Karpas-422 (cell line): ENCODE results near the gene MYH4. TPM values are rescaled to one million over a fixed set of nuclear protein-coding genes. Genes with fewer than 3 reads are reported as not detected.

ENCODE experiments used
- DNase-seq: peaks from one replicate; pipeline ENCODE4 v3.0.0-alpha.2; 2015
- H2AFZ ChIP-seq: fragments of 200-600 bp; sonication (generic); 2 replicates; pipeline ENCODE4 v1.6.1; 2014; ENCODE audit warnings: antibody characterized with exemption, low read length, mixed read lengths
- H3K27ac ChIP-seq: fragments of 200-600 bp; sonication (generic); 2 replicates; pipeline ENCODE4 v1.5.1; 2014; ENCODE audit warnings: mild to moderate bottlenecking, low read length, moderate library complexity
- H3K27me3 ChIP-seq: fragments of 200-600 bp; sonication (generic); 2 replicates; pipeline ENCODE4 v1.6.1; 2014; ENCODE audit warnings: low read length, mixed read lengths
- H3K36me3 ChIP-seq: fragments of 200-600 bp; sonication (generic); 2 replicates; pipeline ENCODE4 v1.6.1; 2014; ENCODE audit warnings: low read length, mixed read lengths; ENCODE audit not compliant: insufficient read depth
- H3K4me1 ChIP-seq: fragments of 200-600 bp; sonication (generic); 2 replicates; pipeline ENCODE4 v1.6.1; 2014; ENCODE audit warnings: mild to moderate bottlenecking, low read length, mixed read lengths
- H3K4me2 ChIP-seq: fragments of 200-600 bp; sonication (generic); 2 replicates; pipeline ENCODE4 v1.6.1; 2014; ENCODE audit warnings: low read length, low read depth, mild to moderate bottlenecking; ENCODE audit not compliant: poor library complexity, severe bottlenecking
- H3K4me3 ChIP-seq: fragments of 200-600 bp; sonication (generic); 2 replicates; pipeline ENCODE4 v1.5.1; 2014; ENCODE audit warnings: mild to moderate bottlenecking, antibody characterized with exemption, low read length, mixed read lengths
- H3K79me2 ChIP-seq: fragments of 200-600 bp; sonication (generic); 2 replicates; pipeline ENCODE4 v1.6.1; 2014; ENCODE audit warnings: mild to moderate bottlenecking, low read length, mixed read lengths
- H3K9ac ChIP-seq: fragments of 200-600 bp; sonication (generic); 2 replicates; pipeline ENCODE4 v1.6.0; 2014; ENCODE audit warnings: low read length
- H3K9me2 ChIP-seq: fragments of 200-600 bp; sonication (generic), shearing (Covaris generic); replicated peaks from 2 replicates; pipeline ENCODE4 v1.6.0; 2014; ENCODE audit warnings: mild to moderate bottlenecking, low read length, moderate library complexity; ENCODE audit not compliant: insufficient read depth
- H3K9me3 ChIP-seq: fragments of 300-700, 200-600 bp; sonication (generic); 2 replicates; pipeline ENCODE4 v1.6.1; 2014; ENCODE audit warnings: low read length, mixed read lengths
- H4K20me1 ChIP-seq: fragments of 200-600 bp; sonication (generic); 2 replicates; pipeline ENCODE4 v1.6.1; 2014; ENCODE audit warnings: mild to moderate bottlenecking, antibody characterized with exemption, low read length, low read depth; ENCODE audit not compliant: insufficient read depth
- total RNA-seq: library from RNA; depleted of rRNA; stranded (reverse); fragments of >200 nt; shearing (Covaris generic); gene quantifications from 2 replicates; pipeline ENCODE4 v1.2.3, GENCODE V29; 2014; ENCODE audit warnings: low replicate concordance

Gene MYH4
- total RNA-seq, 1 experiment from 2014 or later: not detected

DNA sequence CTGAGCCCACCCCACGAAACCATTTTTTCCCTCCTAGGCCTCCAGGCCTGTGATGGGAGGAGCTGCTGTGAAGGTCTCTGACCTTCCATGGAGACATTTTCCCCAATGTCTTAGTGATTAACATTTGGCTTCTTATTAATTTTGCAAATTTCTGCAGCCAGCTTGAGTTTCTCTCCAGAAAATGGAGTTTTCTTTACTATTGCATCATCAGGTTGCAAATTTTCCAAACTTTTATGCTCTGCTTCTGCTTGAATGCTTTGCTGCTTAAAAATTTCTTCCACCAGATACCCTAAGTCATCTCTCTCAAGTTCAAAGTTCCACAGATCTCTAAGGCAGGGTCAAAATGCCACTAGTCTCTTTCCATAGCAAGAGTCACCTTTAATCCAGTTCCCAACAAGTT is 12.9 kb upstream of the MYH4 start:
- H3K27ac ChIP-seq: no peak overlapping the region
- H4K20me1 ChIP-seq: no peaks in the 10 kb centered on the region
- H3K4me1 ChIP-seq: no peaks in the 10 kb centered on the region
- no peaks in the 10 kb centered on the region for H3K9me2 ChIP-seq
- H3K4me3 ChIP-seq: no peak overlapping the region
- peaks cover 11% of the 10 kb centered on the region for H3K9me3 ChIP-seq
- no peak overlapping the region for H3K9ac ChIP-seq
- no peak overlapping the region for H2AFZ ChIP-seq
- no peak overlapping the region for H3K4me2 ChIP-seq
- no peaks in the 10 kb centered on the region for H3K79me2 ChIP-seq
- no peaks in the 10 kb centered on the region for H3K36me3 ChIP-seq
- 0 out of 2 replicates have a peak, but pooled peaks cover 3% of the 10 kb centered on the region for H3K27me3 ChIP-seq
- DNase-seq: no peak

DNA sequence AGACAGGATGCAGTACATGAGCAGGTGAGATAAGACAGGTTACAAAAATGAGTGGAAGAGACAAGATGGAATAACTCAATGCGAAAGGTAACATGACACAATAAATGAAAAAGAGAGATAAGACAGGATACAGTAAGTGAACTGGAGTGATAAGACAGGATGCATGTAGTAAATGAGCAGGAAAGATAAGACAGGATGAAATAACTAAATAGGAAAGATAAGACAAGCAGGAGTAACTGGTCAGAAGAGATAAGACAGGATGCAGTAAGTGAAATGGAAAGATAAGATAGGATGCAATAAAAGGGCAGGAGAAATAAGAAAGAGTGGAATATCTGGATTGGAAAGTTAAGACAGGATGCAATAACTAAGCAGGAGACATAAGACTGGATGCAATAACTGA is 8.3 kb upstream of the MYH4 start:
- no peaks in the 10 kb centered on the region for H3K36me3 ChIP-seq
- H3K9ac ChIP-seq: no peak overlapping the region
- H3K27ac ChIP-seq: no peak overlapping the region
- no peaks in the 10 kb centered on the region for H3K9me3 ChIP-seq
- H3K4me2 ChIP-seq: no peak overlapping the region
- H3K27me3 ChIP-seq: 0 out of 2 replicates have a peak, but pooled peaks cover 3% of the 10 kb centered on the region
- H3K4me1 ChIP-seq: no peaks in the 10 kb centered on the region
- no peaks in the 10 kb centered on the region for H3K9me2 ChIP-seq
- no peak overlapping the region for H3K4me3 ChIP-seq
- H4K20me1 ChIP-seq: no peaks in the 10 kb centered on the region
- H3K79me2 ChIP-seq: no peaks in the 10 kb centered on the region
- DNase-seq: no peak
- H2AFZ ChIP-seq: no peak overlapping the region

DNA sequence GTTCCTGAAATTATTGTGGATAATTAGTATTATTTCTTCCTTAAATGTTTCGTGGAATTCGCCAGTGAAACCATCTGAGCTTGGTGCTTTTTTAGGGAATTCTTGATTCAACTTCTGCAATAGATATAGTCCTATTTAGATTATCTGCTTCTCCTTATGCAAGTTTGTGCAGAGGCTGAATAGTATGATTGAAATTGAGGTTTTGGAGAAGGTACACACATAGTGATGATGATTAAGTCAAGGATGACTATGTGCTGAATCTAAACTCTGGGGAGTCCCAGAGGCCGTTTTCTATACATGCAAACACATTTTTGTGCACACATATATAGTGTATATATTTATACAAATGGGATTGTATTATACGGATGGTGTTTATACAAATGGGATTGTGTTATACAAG is 5.2 kb upstream of the MYH4 start:
- H3K79me2 ChIP-seq: no peaks in the 10 kb centered on the region

DNA sequence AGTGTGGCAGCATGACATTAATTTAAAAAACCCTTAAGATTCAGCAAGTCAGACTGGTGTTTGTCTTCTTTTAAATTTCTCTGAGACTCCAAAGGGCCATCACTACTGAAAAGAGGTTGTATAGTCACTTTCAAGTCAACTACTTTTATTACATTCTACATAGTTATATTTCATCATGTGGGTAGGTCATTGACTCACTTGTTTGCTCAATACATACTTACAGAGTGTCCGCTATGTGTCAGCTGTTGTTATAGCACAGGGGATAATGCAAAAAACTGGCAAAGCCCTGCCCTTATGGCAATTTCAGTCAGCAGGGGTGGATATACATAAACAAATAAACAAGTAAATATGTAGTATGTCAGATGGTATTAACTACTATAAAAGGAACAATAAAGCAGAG is 2.5 kb upstream of the MYH4 start:
- Histone ChIP-seq H3K27ac (no peak overlapping the region), H3K36me3 (no peaks in the 10 kb centered on the region), H2AFZ (no peak overlapping the region), H3K4me2 (no peak overlapping the region), H3K4me3 (no peak overlapping the region), H3K27me3 (no peaks in the 10 kb centered on the region), H3K4me1 (no peaks in the 10 kb centered on the region), H3K79me2 (no peaks in the 10 kb centered on the region), H3K9me3 (no peaks in the 10 kb centered on the region), H3K9me2 (no peaks in the 10 kb centered on the region), H4K20me1 (no peaks in the 10 kb centered on the region; the same call in 1 of the 2 replicates), H3K9ac (no peak overlapping the region)
- DNase-seq: no peak

More for the DNA sequence above, 5.2 kb upstream of the MYH4 start:
- DNase-seq: no peak
- Histone ChIP-seq H3K9ac (no peak overlapping the region), H3K27ac (no peak overlapping the region), H3K9me2 (no peaks in the 10 kb centered on the region), H4K20me1 (no peaks in the 10 kb centered on the region; the same call in 1 of the 2 replicates), H3K4me2 (no peak overlapping the region), H2AFZ (no peak overlapping the region), H3K36me3 (no peaks in the 10 kb centered on the region), H3K4me1 (no peaks in the 10 kb centered on the region), H3K27me3 (0 out of 2 replicates have a peak, but pooled peaks cover 3% of the 10 kb centered on the region), H3K4me3 (no peak overlapping the region), H3K9me3 (no peaks in the 10 kb centered on the region)

DNA sequence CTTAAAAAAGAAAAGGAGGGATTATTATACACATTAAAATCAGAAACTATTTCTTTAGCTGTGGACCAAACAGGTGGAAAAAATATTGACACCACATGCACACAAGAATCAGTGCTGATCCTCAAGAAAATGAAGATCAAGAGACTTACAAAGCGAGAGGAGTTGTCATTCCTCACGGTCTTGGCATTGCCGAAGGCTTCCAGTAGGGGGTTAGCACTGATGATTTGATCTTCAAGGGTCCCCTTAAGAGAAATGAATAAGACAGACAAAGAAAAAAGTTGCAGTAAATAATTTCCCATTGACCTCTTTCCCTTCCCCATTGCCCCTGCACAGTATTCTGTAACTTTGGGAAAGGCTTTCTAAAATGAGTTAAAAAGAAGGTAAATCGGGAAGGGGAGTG is 6.0 kb downstream of the MYH4 start:
- no peak overlapping the region for H3K9ac ChIP-seq
- H3K36me3 ChIP-seq: no peaks in the 10 kb centered on the region
- H3K9me3 ChIP-seq: no peaks in the 10 kb centered on the region
- no peaks in the 10 kb centered on the region for H4K20me1 ChIP-seq
- DNase-seq: no peak
- H3K4me1 ChIP-seq: no peaks in the 10 kb centered on the region
- H2AFZ ChIP-seq: no peak overlapping the region
- no peaks in the 10 kb centered on the region for H3K9me2 ChIP-seq
- H3K4me3 ChIP-seq: no peak overlapping the region
- no peaks in the 10 kb centered on the region for H3K79me2 ChIP-seq
- no peak overlapping the region for H3K27ac ChIP-seq
- H3K27me3 ChIP-seq: no peaks in the 10 kb centered on the region
- no peak overlapping the region for H3K4me2 ChIP-seq

DNA sequence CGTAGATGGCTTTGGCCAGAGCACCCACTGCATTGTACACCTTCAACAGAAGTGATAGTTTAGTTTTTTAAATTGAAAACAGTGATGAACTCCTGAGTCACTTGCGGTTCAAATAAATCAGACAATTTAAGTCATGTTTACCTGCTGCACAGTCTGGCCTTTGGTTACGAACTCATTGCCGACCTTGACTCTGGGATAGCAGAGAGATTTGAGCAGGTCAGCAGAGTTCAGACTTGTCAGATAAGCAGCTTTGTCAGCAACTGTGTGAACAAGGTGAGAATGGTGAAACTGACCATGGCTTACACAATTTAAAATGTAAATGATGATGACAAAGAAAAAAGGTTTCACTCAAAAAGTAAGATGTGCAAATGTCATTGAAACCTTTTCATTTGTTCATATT is 9.3 kb downstream of the MYH4 start:
- Histone ChIP-seq H2AFZ (no peak overlapping the region), H3K4me3 (no peak overlapping the region), H3K36me3 (no peaks in the 10 kb centered on the region), H3K27me3 (no peaks in the 10 kb centered on the region), H3K27ac (no peak overlapping the region), H3K9me3 (no peaks in the 10 kb centered on the region), H3K9me2 (no peaks in the 10 kb centered on the region), H4K20me1 (no peaks in the 10 kb centered on the region), H3K4me2 (no peak overlapping the region), H3K79me2 (no peaks in the 10 kb centered on the region), H3K4me1 (no peaks in the 10 kb centered on the region), H3K9ac (no peak overlapping the region)
- no peak for DNase-seq

DNA sequence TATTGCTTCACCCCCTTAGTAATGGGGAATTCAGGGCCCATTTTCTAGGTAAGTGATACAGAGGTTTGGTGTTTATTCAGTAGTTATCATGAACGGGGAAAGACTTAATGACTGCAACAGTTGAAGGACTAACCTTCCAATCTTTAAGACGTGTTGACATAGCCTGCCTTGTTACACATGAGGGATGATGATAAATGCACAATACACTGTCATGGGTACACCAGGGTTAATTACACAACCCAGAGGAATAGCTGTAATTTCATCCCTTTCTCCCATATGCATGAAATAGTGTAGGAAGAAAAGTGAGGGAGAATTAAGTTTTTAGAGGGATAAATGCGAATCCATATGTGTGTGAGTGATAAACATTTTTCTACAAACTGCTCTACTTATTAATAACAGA is 10.7 kb downstream of the MYH4 start:
- Histone ChIP-seq H2AFZ (no peak overlapping the region), H3K4me2 (no peak overlapping the region), H3K9me3 (no peaks in the 10 kb centered on the region), H3K27ac (no peak overlapping the region), H3K36me3 (no peaks in the 10 kb centered on the region), H3K4me3 (no peak overlapping the region), H3K9ac (no peak overlapping the region), H4K20me1 (no peaks in the 10 kb centered on the region), H3K79me2 (no peaks in the 10 kb centered on the region), H3K4me1 (no peaks in the 10 kb centered on the region), H3K27me3 (no peaks in the 10 kb centered on the region), H3K9me2 (no peaks in the 10 kb centered on the region)
- no peak for DNase-seq

DNA sequence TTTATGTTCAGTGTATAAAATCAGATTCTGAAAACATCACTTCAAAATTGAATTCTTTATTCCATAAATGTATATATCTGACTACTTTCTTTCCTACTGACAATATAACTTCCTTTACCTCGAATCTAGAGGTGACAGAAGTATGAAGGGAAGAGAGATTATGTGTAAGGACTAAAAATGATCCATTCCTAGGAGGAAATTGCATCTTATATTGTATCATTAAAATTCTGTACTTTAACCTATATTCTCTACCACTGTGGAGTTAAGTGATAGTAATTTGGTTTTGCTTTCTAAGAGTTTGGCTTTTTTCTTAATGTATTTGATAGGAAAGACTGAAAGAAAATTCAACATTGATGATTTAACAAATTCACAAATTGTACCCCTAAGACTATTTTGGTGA is 11.4 kb downstream of the MYH4 start:
- Histone ChIP-seq H2AFZ (no peak overlapping the region), H3K9me3 (no peaks in the 10 kb centered on the region), H4K20me1 (no peaks in the 10 kb centered on the region), H3K4me1 (no peaks in the 10 kb centered on the region), H3K4me3 (no peak overlapping the region), H3K9me2 (no peaks in the 10 kb centered on the region), H3K9ac (no peak overlapping the region), H3K27ac (no peak overlapping the region), H3K27me3 (no peaks in the 10 kb centered on the region), H3K79me2 (no peaks in the 10 kb centered on the region), H3K4me2 (no peak overlapping the region), H3K36me3 (no peaks in the 10 kb centered on the region)
- DNase-seq: no peak
